K562 (cell line): ENCODE measurements around the gene PLA2G2C. TPM values are rescaled to one million over a fixed set of nuclear protein-coding genes. Genes with fewer than 3 reads are reported as not detected.

ENCODE experiments used
- ATAC-seq: fragments of 200-7000 bp; cut with Tn5 transposase; 3 replicates; pipeline ENCODE4 v1.9.1; 2020; ENCODE audit warnings: moderate library complexity
- BruUV-seq: library from RNA; stranded (reverse); fragments of 400-500 nt; replicated peaks from 2 replicates; lab custom pipeline; 2021; lab: Mats Ljungman, UMichigan
- CTCF ChIA-PET: fragments of 300-600 bp; formaldehyde crosslinking; extraction: SDS; loops from one replicate; lab custom pipeline; 2021; ENCODE audit warnings: low intra/inter-chr PET ratio; lab: Yijun Ruan, JAX
- POLR2A ChIA-PET: fragments of 300-600, 350-650 bp; sonication (Branson Sonifier 250); formaldehyde crosslinking; extraction: SDS; loops from one replicate; lab custom pipeline; 2021; ENCODE audit warnings: antibody characterized with exemption, inconsistent platforms; lab: Yijun Ruan, JAX
- DNase-seq, 4 experiments: peaks; one replicate each; pipeline versions ENCODE4 v3.0.0 to v3.0.0-alpha.2; 2011 to 2018; ENCODE audit warnings: low spot score in 3 of 4, mixed read lengths in 3 of 4; ENCODE audit errors: extremely low read depth in 1 of 4
- FAIRE-seq: peaks from 2 replicates; lab custom pipeline; 2011; peaks lifted over from hg19 to GRCh38; lab: Jason Lieb, UNC
- H2AFZ ChIP-seq: 2 replicates; pipeline ENCODE4 v1.6.0; 2011; ENCODE audit warnings: low read depth, low read length, control low read depth, inconsistent platforms
- H3K27ac ChIP-seq: fragments of 200-600 bp; 3 replicates; pipeline ENCODE4 v1.8.0; 2011; ENCODE audit warnings: low read depth, mild to moderate bottlenecking, control low read depth, inconsistent platforms, low read length, moderate library complexity, mixed read lengths; ENCODE audit errors: extremely low read depth
- H3K27me3 ChIP-seq, 2 experiments: fragments of 300-600 bp in 1 of 2; 2 replicates in 1 of 2; 3 replicates in 1 of 2; pipeline versions ENCODE4 v1.6.0 to v1.8.0; 2011; ENCODE audit warnings: inconsistent platforms in 2 of 2, low read length in 2 of 2, mild to moderate bottlenecking in 1 of 2, mixed read lengths in 1 of 2, moderate library complexity in 1 of 2; ENCODE audit not compliant: control insufficient read depth in 2 of 2, insufficient read depth in 2 of 2
- H3K36me3 ChIP-seq: fragments of 300-600 bp; 3 replicates; pipeline ENCODE4 v1.8.0; 2011; ENCODE audit warnings: mild to moderate bottlenecking, low read length, inconsistent platforms; ENCODE audit not compliant: control insufficient read depth, insufficient read depth
- H3K4me1 ChIP-seq, 2 experiments: fragments of 200-600 bp in 1 of 2; replicated peaks in 1 of 2; 2 replicates in 1 of 2; 3 replicates in 1 of 2; pipeline versions ENCODE4 v1.5.1 to v1.8.0; 2011; ENCODE audit warnings: inconsistent platforms in 2 of 2, low read length in 2 of 2, mild to moderate bottlenecking in 1 of 2, mixed read lengths in 1 of 2, moderate library complexity in 1 of 2; ENCODE audit not compliant: control insufficient read depth in 2 of 2, insufficient read depth in 2 of 2
- H3K4me2 ChIP-seq: 2 replicates; pipeline ENCODE4 v1.6.1; 2011; ENCODE audit warnings: low read length, control low read depth, inconsistent platforms, mixed read lengths; ENCODE audit not compliant: insufficient read depth
- H3K4me3 ChIP-seq: fragments of 200-600 bp; sonication (generic), shearing (Covaris generic); 2 replicates; pipeline ENCODE4 v1.5.1; 2016; ENCODE audit warnings: control low read depth, inconsistent platforms
- H3K79me2 ChIP-seq: fragments of 200-600 bp; 3 replicates; pipeline ENCODE4 v1.8.0; 2011; ENCODE audit warnings: low read length, inconsistent platforms; ENCODE audit not compliant: control insufficient read depth, insufficient read depth
- H3K9ac ChIP-seq, 2 experiments: 2 replicates each; pipeline versions ENCODE4 v1.6.0 to v1.6.1; 2011; ENCODE audit warnings: low read depth in 2 of 2, low read length in 2 of 2, control low read depth in 1 of 2, inconsistent platforms in 1 of 2, mild to moderate bottlenecking in 1 of 2, mixed read lengths in 1 of 2; ENCODE audit not compliant: insufficient read depth in 1 of 2
- H3K9me1 ChIP-seq: one replicate; pipeline ENCODE4 v1.6.0; 2011; ENCODE audit warnings: inconsistent platforms, mild to moderate bottlenecking, low read length, moderate library complexity; ENCODE audit not compliant: control insufficient read depth, insufficient read depth
- H3K9me3 ChIP-seq: replicated peaks from 2 replicates; pipeline ENCODE4 v1.5.1; 2011; ENCODE audit warnings: low read depth, low read length, inconsistent platforms; ENCODE audit not compliant: control insufficient read depth, insufficient read depth
- H4K20me1 ChIP-seq: replicated peaks from 2 replicates; pipeline ENCODE4 v1.6.1; 2011; ENCODE audit warnings: low read length, inconsistent platforms, mixed read lengths; ENCODE audit not compliant: control insufficient read depth, insufficient read depth
- CXXC5 ChIP-seq: fragments of 250-450 bp; sonication (Bioruptor Pico); IDR thresholded peaks from 2 replicates; pipeline ENCODE4 v1.8.0; 2022; ENCODE audit warnings: inconsistent platforms, mild to moderate bottlenecking, moderate library complexity
- DPF2 ChIP-seq: fragments of 450-650 bp; IDR thresholded peaks from 2 replicates; pipeline ENCODE4 v1.6.1; 2016
- HCFC1 ChIP-seq: IDR thresholded peaks from 2 replicates; pipeline ENCODE4 v1.6.1; 2012; ENCODE audit warnings: low read depth, low read length, improper control_type of control experiment
- HMG20B ChIP-seq: fragments of 250-450 bp; sonication (Bioruptor Pico); IDR thresholded peaks from 2 replicates; pipeline ENCODE4 v1.5.0; 2021; ENCODE audit warnings: mild to moderate bottlenecking
- NFE2 ChIP-seq: IDR thresholded peaks from 2 replicates; pipeline ENCODE4 v1.6.1; 2014; ENCODE audit warnings: antibody characterized with exemption, low read depth
- PHF8 ChIP-seq: fragments of 200-600 bp; sonication (generic); IDR thresholded peaks from 2 replicates; pipeline ENCODE4 v1.6.1; 2012; ENCODE audit warnings: mixed run types, mild to moderate bottlenecking, inconsistent platforms, low read length, moderate library complexity, borderline replicate concordance
- POLR3G ChIP-seq: IDR thresholded peaks from 2 replicates; pipeline ENCODE4 v1.6.1; 2011; ENCODE audit not compliant: insufficient read length, insufficient replicate concordance; ENCODE audit errors: extremely low read depth
- SRSF9 ChIP-seq: fragments of 200-400 bp; formaldehyde crosslinking; IDR thresholded peaks from 2 replicates; pipeline ENCODE4 v1.6.1; 2017; ENCODE audit warnings: low read depth, low read length, borderline replicate concordance
- STAG1 ChIP-seq: sonication (generic); formaldehyde crosslinking; IDR thresholded peaks from 2 replicates; pipeline ENCODE4 v1.5.0; 2020; ENCODE audit warnings: missing genetic modification reagents, borderline replicate concordance
- TBL1XR1 ChIP-seq, 2 experiments: IDR thresholded peaks; 2 replicates each; pipeline ENCODE4 v1.6.1; 2012; ENCODE audit warnings: improper control_type of control experiment in 2 of 2, low read length in 2 of 2, mild to moderate bottlenecking in 1 of 2
- XRCC4 ChIP-seq: IDR thresholded peaks from one replicate; pipeline ENCODE4 v1.6.1; 2011; ENCODE audit not compliant: insufficient read depth, insufficient read length; ENCODE audit errors: extremely low read depth
- ZNF140 ChIP-seq: fragments of 250-450 bp; sonication (Bioruptor Pico); IDR thresholded peaks from 2 replicates; pipeline ENCODE4 v1.8.0; 2021; ENCODE audit warnings: moderate library complexity, mild to moderate bottlenecking, inconsistent platforms
- ZNF324 ChIP-seq: fragments of 250-450 bp; sonication (Bioruptor Pico); IDR thresholded peaks from 2 replicates; pipeline ENCODE4 v1.4.0; 2020; ENCODE audit warnings: mild to moderate bottlenecking
- ZNF778 ChIP-seq: fragments of 450-650 bp; formaldehyde crosslinking; IDR thresholded peaks from 2 replicates; pipeline ENCODE4 v1.4.0; 2020; ENCODE audit warnings: mild to moderate bottlenecking, moderate library complexity
- WGBS: fragments of 100-300 bp; shearing (Covaris generic); methylation state at CpG from one replicate; pipeline ENCODE4 v1.1.6; 2016; ENCODE audit warnings: low coverage, mixed read lengths; ENCODE audit not compliant: insufficient coverage; ENCODE audit errors: missing lambda C conversion rate; 5-methylcytosine and 5-hydroxymethylcytosine counted together
- in situ Hi-C: fragments of 300-500 bp; cut with MboI; formaldehyde crosslinking; loops from 4 replicates; pipeline ENCODE4 v1.15.0; 2018; ENCODE audit warnings: inconsistent platforms, mixed read lengths
- intact Hi-C: fragments of 100-400 bp; cut with micrococcal nuclease; formaldehyde crosslinking; loops from 2 replicates; pipeline ENCODE4 v1.14.2; 2022
- polyA plus RNA-seq, 8 experiments: library from polyadenylated mRNA; depleted of rRNA in 4 of 8; stranded (reverse) in 5 of 8; unstranded in 3 of 8; fragments of >200 nt; fragmentation: Nextera tagmentation in 2 of 8; fragmentation: Illumina TruSeq in 1 of 8; extraction: Ambion mirVana in 2 of 8; extraction: Trizol in 1 of 8; gene quantifications; 2 replicates each; pipeline versions ENCODE4 v1.2.1 to v1.2.3, GENCODE V29; 2011 to 2014; ENCODE audit warnings: inconsistent platforms in 1 of 8, missing spikeins in 1 of 8
- total RNA-seq, 7 experiments: library from RNA; depleted of rRNA in 6 of 7; stranded (reverse); fragments of >200 nt in 6 of 7; fragmentation: Illumina TruSeq in 2 of 7; extraction: Trizol in 2 of 7; gene quantifications; 2 replicates each; pipeline versions ENCODE4 v1.2.1 to v1.2.3, GENCODE V29; 2011 to 2021; ENCODE audit warnings: low replicate concordance in 1 of 7
- TF ChIP-seq, protein P1 (sequence below): fragments of 250-450 bp; sonication (Bioruptor Pico); IDR thresholded peaks from 2 replicates; pipeline ENCODE4 v1.8.0; 2022; ENCODE audit warnings: moderate library complexity, mild to moderate bottlenecking, inconsistent platforms
- TF ChIP-seq, protein P2 (sequence below): fragments of 250-450 bp; sonication (Bioruptor Pico); IDR thresholded peaks from 2 replicates; pipeline ENCODE4 v1.4.0; 2020; ENCODE audit warnings: mild to moderate bottlenecking, moderate library complexity
- TF ChIP-seq, protein P3 (sequence below), 2 experiments: fragments of 450-650 bp; IDR thresholded peaks; 2 replicates each; pipeline ENCODE4 v1.6.1; 2018; ENCODE audit warnings: mild to moderate bottlenecking in 2 of 2, low read depth in 1 of 2; ENCODE audit not compliant: partially characterized antibody in 2 of 2

The PLA2G2C gene
- total and polyA plus RNA-seq, 9 of the 15 experiments (the other 6 are each of a cell fraction or from before 2014, with no cell fraction given) = 0.14 to 0.49 (median 0.21) TPM

DNA sequence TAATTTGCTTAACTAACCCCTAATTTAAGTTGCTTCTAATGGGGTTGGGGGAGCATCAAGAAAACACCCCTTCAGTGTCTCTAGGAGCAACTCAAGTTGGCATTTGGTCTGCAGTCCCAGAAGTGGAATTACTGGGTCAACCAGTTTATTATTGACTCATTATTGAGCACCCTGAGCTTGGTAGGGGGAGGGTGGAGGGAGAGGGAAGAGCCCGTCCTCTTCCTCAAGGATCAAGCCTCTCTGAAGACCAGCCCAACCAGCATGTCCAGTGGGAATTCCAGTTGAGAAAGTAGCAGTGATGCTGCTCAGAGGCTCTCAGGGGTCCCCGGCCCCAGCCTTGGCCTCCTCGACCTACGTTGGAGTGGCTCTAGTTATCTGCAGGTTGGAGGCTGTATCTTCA lies 49.3 kb downstream of the PLA2G2C start:
- Histone ChIP-seq H3K9ac (no peak overlapping the region), H3K36me3 (no peaks in the 10 kb centered on the region), H3K27ac (no peak overlapping the region), H4K20me1 (no peaks in the 10 kb centered on the region), H3K27me3 (peaks cover 5 to 50% of the 10 kb centered on the region in 2 experiments; a peak in 2 of 5 replicates), H3K9me1 (no peaks in the 10 kb centered on the region), H3K4me3 (no peak overlapping the region), H2AFZ (no peak overlapping the region), H3K4me2 (no peak overlapping the region), H3K4me1 (no peaks in the 10 kb centered on the region), H3K9me3 (no peaks in the 10 kb centered on the region), H3K79me2 (no peaks in the 10 kb centered on the region)
- DNase-seq (no peak), FAIRE-seq (no peak), ATAC-seq (no peak)
- ChIA-PET POLR2A (no interaction called here), CTCF (no interaction called here)
- BruUV-seq = no TSS peak
- in situ Hi-C loops = no loop called here
- 2% methylated on average over 4 of the region's 4 CpGs for WGBS
- intact Hi-C loops = no loop called here
- TF ChIP-seq NFE2 (no peak), ZNF324 (CRISPR knock-in tag) (no peak), CXXC5 (CRISPR knock-in tag) (no peak), HCFC1 (no peak), XRCC4 (no peak), ZNF140 (CRISPR knock-in tag) (no peak), POLR3G (no peak), TBL1XR1 (IDR thresholded peaks at IDR 0.05; ENCODE audit: low read length in 2 of 2) (no peak), DPF2 (no peak), SRSF9 (no peak), HMG20B (CRISPR knock-in tag) (no peak), PHF8 (no peak), STAG1 (CRISPR knock-in tag) (no peak), ZNF778 (no peak)
- TF ChIP-seq, protein P1, sequence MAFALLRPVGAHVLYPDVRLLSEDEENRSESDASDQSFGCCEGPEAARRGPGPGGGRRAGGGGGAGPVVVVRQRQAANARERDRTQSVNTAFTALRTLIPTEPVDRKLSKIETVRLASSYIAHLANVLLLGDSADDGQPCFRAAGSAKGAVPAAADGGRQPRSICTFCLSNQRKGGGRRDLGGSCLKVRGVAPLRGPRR = no peak
- TF ChIP-seq, protein P2, sequence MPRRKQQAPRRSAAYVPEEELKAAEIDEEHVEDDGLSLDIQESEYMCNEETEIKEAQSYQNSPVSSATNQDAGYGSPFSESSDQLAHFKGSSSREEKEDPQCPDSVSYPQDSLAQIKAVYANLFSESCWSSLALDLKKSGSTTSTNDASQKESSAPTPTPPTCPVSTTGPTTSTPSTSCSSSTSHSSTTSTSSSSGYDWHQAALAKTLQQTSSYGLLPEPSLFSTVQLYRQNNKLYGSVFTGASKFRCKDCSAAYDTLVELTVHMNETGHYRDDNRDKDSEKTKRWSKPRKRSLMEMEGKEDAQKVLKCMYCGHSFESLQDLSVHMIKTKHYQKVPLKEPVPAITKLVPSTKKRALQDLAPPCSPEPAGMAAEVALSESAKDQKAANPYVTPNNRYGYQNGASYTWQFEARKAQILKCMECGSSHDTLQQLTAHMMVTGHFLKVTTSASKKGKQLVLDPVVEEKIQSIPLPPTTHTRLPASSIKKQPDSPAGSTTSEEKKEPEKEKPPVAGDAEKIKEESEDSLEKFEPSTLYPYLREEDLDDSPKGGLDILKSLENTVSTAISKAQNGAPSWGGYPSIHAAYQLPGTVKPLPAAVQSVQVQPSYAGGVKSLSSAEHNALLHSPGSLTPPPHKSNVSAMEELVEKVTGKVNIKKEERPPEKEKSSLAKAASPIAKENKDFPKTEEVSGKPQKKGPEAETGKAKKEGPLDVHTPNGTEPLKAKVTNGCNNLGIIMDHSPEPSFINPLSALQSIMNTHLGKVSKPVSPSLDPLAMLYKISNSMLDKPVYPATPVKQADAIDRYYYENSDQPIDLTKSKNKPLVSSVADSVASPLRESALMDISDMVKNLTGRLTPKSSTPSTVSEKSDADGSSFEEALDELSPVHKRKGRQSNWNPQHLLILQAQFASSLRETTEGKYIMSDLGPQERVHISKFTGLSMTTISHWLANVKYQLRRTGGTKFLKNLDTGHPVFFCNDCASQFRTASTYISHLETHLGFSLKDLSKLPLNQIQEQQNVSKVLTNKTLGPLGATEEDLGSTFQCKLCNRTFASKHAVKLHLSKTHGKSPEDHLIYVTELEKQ (CRISPR knock-in tag) = no peak
- TF ChIP-seq, protein P3, sequence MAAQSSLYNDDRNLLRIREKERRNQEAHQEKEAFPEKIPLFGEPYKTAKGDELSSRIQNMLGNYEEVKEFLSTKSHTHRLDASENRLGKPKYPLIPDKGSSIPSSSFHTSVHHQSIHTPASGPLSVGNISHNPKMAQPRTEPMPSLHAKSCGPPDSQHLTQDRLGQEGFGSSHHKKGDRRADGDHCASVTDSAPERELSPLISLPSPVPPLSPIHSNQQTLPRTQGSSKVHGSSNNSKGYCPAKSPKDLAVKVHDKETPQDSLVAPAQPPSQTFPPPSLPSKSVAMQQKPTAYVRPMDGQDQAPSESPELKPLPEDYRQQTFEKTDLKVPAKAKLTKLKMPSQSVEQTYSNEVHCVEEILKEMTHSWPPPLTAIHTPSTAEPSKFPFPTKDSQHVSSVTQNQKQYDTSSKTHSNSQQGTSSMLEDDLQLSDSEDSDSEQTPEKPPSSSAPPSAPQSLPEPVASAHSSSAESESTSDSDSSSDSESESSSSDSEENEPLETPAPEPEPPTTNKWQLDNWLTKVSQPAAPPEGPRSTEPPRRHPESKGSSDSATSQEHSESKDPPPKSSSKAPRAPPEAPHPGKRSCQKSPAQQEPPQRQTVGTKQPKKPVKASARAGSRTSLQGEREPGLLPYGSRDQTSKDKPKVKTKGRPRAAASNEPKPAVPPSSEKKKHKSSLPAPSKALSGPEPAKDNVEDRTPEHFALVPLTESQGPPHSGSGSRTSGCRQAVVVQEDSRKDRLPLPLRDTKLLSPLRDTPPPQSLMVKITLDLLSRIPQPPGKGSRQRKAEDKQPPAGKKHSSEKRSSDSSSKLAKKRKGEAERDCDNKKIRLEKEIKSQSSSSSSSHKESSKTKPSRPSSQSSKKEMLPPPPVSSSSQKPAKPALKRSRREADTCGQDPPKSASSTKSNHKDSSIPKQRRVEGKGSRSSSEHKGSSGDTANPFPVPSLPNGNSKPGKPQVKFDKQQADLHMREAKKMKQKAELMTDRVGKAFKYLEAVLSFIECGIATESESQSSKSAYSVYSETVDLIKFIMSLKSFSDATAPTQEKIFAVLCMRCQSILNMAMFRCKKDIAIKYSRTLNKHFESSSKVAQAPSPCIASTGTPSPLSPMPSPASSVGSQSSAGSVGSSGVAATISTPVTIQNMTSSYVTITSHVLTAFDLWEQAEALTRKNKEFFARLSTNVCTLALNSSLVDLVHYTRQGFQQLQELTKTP (IDR thresholded peaks at IDR 0.05; ENCODE audit: low read depth in 1 of 2, partially characterized antibody in 2 of 2) = no peak
